ENCODE results near the gene HAL.

HAL gene

DNA sequence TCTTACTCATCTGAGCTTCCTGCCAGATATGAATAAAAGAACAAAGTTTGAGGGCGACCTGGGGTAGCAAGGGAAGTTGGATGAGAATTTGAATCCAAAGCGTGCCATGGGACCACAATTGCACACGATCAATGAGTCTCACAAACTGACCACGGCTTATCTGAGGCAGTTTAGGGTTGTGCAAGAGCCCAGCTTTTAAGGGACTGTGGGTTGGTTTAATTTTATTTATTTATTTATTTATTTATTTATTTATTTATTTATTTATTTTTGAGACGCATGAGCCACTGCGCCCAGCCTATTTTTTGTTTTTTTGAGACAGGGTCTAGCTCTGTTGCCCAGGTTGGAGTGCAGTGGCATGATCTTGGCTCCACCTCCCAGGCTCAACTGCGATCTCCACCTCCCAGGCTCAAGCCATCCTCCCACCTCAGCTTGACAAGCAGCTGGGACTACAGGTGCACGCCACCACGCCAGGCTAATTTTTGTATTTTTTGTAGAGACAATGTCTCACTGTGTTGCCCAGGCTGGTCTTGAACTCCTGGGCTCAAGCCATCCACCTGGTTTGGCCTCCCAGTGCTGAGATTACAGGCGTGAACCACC is 51.9 kb downstream of the HAL start:
- H2AFZ ChIP-seq (ENCODE audit: low read depth, low read length), result peak overlapping the region; percentile 98; the same call in 1 of the 2 replicates
- ATAC-seq (ENCODE audit: insufficient read depth, low read depth), result no peak
- peak overlapping the region in 1 of 2 experiments; percentile 92; a peak in 3 of 4 replicates for H3K4me3 ChIP-seq (ENCODE audit: low read depth in 1 of 2, low read length in 2 of 2)
- no peaks in the 10 kb centered on the region for H3K9me3 ChIP-seq (ENCODE audit: insufficient read depth, low read length, severe bottlenecking)
- peak overlapping the region; percentile 80; the same call in 1 of the 2 replicates for H3K9ac ChIP-seq (ENCODE audit: low read depth, low read length)
- DNase-seq, result no peak
- no peaks in the 10 kb centered on the region for H3K36me3 ChIP-seq (ENCODE audit: insufficient read depth, low read length)
- no peaks in the 10 kb centered on the region for H3K27me3 ChIP-seq (ENCODE audit: insufficient read depth, low read length, poor library complexity)
- no peaks in the 10 kb centered on the region; the same call in 1 of the 2 replicates for H3K79me2 ChIP-seq (ENCODE audit: insufficient read depth, low read length)
- H3K27ac ChIP-seq (ENCODE audit: low read length), result no peak overlapping the region; the same call in 1 of the 2 replicates
- H4K20me1 ChIP-seq (ENCODE audit: insufficient read depth, low read length), result no peaks in the 10 kb centered on the region
- peaks cover 14% of the 10 kb centered on the region for H3K4me1 ChIP-seq (ENCODE audit: insufficient read depth, low read length)
- TF ChIP-seq, protein P1, sequence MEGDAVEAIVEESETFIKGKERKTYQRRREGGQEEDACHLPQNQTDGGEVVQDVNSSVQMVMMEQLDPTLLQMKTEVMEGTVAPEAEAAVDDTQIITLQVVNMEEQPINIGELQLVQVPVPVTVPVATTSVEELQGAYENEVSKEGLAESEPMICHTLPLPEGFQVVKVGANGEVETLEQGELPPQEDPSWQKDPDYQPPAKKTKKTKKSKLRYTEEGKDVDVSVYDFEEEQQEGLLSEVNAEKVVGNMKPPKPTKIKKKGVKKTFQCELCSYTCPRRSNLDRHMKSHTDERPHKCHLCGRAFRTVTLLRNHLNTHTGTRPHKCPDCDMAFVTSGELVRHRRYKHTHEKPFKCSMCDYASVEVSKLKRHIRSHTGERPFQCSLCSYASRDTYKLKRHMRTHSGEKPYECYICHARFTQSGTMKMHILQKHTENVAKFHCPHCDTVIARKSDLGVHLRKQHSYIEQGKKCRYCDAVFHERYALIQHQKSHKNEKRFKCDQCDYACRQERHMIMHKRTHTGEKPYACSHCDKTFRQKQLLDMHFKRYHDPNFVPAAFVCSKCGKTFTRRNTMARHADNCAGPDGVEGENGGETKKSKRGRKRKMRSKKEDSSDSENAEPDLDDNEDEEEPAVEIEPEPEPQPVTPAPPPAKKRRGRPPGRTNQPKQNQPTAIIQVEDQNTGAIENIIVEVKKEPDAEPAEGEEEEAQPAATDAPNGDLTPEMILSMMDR (IDR thresholded peaks at IDR 0.05; ENCODE audit: borderline replicate concordance, extremely low read depth, low read length, poor library complexity, severe bottlenecking), result no peak
- no peak for TF ChIP-seq EZH2 (IDR thresholded peaks at IDR 0.05; ENCODE audit: borderline replicate concordance, low read depth, low read length, severe bottlenecking)
- H3K4me2 ChIP-seq (ENCODE audit: insufficient read depth, low read length), result peak overlapping the region; percentile 98

DNA sequence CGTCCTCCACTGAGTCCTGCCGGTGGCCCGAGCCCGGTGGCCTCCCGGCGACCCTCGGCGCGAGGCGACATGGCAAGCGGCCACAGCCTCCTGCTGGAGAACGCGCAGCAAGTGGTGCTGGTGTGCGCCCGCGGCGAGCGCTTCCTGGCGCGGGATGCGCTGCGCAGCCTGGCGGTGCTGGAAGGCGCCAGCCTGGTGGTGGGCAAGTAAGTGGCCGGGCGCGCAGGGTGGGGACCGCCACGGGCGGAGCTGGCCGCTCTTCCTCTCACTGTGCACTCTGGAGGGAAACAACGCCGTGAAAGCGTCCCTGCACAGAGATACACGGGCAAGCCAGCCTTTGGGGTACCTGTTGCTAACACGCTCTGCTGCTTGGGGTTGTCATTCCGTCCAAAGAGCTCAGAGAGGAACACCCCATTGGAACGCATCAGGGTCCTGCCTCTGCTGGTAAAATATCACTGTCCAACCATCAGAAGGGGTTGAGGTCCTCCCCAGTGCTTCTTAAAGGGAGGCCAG is 52.8 kb downstream of the HAL start, which contains the start of gene AMDHD1:
TSS of gene AMDHD1 (plus strand) at position 2 of the 513 bp plus-strand sequence. CDS start at position 70, 68 bp downstream.
- no peak for TF ChIP-seq EZH2 (IDR thresholded peaks at IDR 0.05; ENCODE audit: borderline replicate concordance, low read depth, low read length, severe bottlenecking)
- TF ChIP-seq, protein P1 (IDR thresholded peaks at IDR 0.05; ENCODE audit: borderline replicate concordance, extremely low read depth, low read length, poor library complexity, severe bottlenecking), result peak; percentile 42
- Histone ChIP-seq H3K9me3 (ENCODE audit: insufficient read depth, low read length, severe bottlenecking) (no peaks in the 10 kb centered on the region), H4K20me1 (ENCODE audit: insufficient read depth, low read length) (no peaks in the 10 kb centered on the region), H3K79me2 (ENCODE audit: insufficient read depth, low read length) (no peaks in the 10 kb centered on the region; the same call in 1 of the 2 replicates), H3K4me2 (ENCODE audit: insufficient read depth, low read length) (peak within 1 kb of the TSS; percentile 98), H3K27me3 (ENCODE audit: insufficient read depth, low read length, poor library complexity) (no peaks in the 10 kb centered on the region), H3K36me3 (ENCODE audit: insufficient read depth, low read length) (no peaks in the 10 kb centered on the region), H3K27ac (ENCODE audit: low read length) (peak within 1 kb of the TSS; percentile 95), H3K4me1 (ENCODE audit: insufficient read depth, low read length) (peaks cover 14% of the 10 kb centered on the region), H3K4me3 (ENCODE audit: low read depth in 1 of 2, low read length in 2 of 2) (peak within 1 kb of the TSS; percentile 92 to 99), H3K9ac (ENCODE audit: low read depth, low read length) (peak within 1 kb of the TSS; percentile 80), H2AFZ (ENCODE audit: low read depth, low read length) (peak within 1 kb of the TSS; percentile 98)
- DNase-seq (peak; percentile 71), ATAC-seq (ENCODE audit: insufficient read depth, low read depth) (peak; percentile 77)

DNA sequence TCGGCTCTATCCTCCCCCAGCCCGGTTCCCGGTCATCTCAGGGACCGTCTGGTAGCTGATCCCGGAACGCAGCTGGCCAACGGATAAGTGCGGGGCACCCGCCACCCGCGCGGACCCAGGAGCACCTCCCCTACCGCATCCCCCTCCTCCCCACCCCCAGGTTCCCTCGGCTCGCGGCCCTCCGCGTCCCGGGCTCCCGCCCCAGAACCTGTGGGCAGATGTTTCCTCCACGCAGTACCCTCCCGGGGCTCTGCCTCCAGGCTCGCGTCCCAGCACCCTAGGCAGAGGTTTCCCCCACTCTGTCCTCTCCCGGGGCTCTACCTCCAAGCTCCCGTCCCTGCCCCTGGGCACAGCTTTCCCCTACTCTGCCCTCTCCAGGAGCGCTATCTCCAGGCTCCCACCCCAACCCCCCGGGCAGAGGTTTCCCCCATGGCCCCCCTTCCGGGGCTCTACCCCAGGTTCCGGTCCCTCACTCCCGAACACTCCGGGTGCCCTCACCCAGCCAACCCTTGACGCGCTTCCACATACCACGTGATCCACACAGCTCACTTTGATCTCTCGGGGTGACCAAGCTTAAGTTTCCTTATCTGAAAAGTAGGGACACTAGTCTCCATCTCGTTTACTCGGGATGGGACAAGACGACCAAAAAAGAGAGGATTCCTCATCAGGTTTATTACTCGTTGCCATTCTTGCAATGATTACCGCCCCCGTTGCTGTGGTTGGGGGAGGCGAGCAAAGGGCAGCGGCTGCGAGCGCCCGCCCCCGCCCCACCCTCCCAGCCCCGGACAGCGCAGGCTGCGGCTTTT is 53.4 kb downstream of the HAL start, which contains the start of gene CCDC38:
TSS of gene CCDC38 (minus strand) at position 91 of the 806 bp plus-strand sequence. CDS start 6,105 bp downstream, outside the sequence.
- Histone ChIP-seq H4K20me1 (ENCODE audit: insufficient read depth, low read length) (no peaks in the 10 kb centered on the region), H3K4me1 (ENCODE audit: insufficient read depth, low read length) (peaks cover 14% of the 10 kb centered on the region), H2AFZ (ENCODE audit: low read depth, low read length) (peak within 1 kb of the TSS; percentile 98), H3K36me3 (ENCODE audit: insufficient read depth, low read length) (no peaks in the 10 kb centered on the region), H3K27ac (ENCODE audit: low read length) (peak within 1 kb of the TSS; percentile 95), H3K4me2 (ENCODE audit: insufficient read depth, low read length) (peak within 1 kb of the TSS; percentile 98), H3K9ac (ENCODE audit: low read depth, low read length) (peak within 1 kb of the TSS; percentile 80), H3K27me3 (ENCODE audit: insufficient read depth, low read length, poor library complexity) (no peaks in the 10 kb centered on the region), H3K4me3 (ENCODE audit: low read depth in 1 of 2, low read length in 2 of 2) (peak within 1 kb of the TSS; percentile 92 to 99), H3K9me3 (ENCODE audit: insufficient read depth, low read length, severe bottlenecking) (no peaks in the 10 kb centered on the region), H3K79me2 (ENCODE audit: insufficient read depth, low read length) (no peaks in the 10 kb centered on the region; the same call in 1 of the 2 replicates)
- DNase-seq (peak; percentile 91), ATAC-seq (ENCODE audit: insufficient read depth, low read depth) (peak; percentile 93)
- TF ChIP-seq EZH2 (IDR thresholded peaks at IDR 0.05; ENCODE audit: borderline replicate concordance, low read depth, low read length, severe bottlenecking), result no peak
- TF ChIP-seq, protein P1 (IDR thresholded peaks at IDR 0.05; ENCODE audit: borderline replicate concordance, extremely low read depth, low read length, poor library complexity, severe bottlenecking), result no peak

All from DND-41 (cell line).